Measurements from ENCODE around the gene DEGS1.

- TF ChIP-seq, protein P1, sequence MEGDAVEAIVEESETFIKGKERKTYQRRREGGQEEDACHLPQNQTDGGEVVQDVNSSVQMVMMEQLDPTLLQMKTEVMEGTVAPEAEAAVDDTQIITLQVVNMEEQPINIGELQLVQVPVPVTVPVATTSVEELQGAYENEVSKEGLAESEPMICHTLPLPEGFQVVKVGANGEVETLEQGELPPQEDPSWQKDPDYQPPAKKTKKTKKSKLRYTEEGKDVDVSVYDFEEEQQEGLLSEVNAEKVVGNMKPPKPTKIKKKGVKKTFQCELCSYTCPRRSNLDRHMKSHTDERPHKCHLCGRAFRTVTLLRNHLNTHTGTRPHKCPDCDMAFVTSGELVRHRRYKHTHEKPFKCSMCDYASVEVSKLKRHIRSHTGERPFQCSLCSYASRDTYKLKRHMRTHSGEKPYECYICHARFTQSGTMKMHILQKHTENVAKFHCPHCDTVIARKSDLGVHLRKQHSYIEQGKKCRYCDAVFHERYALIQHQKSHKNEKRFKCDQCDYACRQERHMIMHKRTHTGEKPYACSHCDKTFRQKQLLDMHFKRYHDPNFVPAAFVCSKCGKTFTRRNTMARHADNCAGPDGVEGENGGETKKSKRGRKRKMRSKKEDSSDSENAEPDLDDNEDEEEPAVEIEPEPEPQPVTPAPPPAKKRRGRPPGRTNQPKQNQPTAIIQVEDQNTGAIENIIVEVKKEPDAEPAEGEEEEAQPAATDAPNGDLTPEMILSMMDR (tag by site-specific recombination; IDR thresholded peaks at IDR 0.05), result no peak
- TF ChIP-seq ZBTB1 (tag by site-specific recombination; IDR thresholded peaks at IDR 0.05) (no peak), ZNF394 (tag by site-specific recombination; IDR thresholded peaks at IDR 0.05; ENCODE audit: borderline replicate concordance) (no peak)
- TF ChIP-seq, protein P2, sequence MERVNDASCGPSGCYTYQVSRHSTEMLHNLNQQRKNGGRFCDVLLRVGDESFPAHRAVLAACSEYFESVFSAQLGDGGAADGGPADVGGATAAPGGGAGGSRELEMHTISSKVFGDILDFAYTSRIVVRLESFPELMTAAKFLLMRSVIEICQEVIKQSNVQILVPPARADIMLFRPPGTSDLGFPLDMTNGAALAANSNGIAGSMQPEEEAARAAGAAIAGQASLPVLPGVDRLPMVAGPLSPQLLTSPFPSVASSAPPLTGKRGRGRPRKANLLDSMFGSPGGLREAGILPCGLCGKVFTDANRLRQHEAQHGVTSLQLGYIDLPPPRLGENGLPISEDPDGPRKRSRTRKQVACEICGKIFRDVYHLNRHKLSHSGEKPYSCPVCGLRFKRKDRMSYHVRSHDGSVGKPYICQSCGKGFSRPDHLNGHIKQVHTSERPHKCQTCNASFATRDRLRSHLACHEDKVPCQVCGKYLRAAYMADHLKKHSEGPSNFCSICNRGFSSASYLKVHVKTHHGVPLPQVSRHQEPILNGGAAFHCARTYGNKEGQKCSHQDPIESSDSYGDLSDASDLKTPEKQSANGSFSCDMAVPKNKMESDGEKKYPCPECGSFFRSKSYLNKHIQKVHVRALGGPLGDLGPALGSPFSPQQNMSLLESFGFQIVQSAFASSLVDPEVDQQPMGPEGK (tag by site-specific recombination; IDR thresholded peaks at IDR 0.05), result no peak
These were observed 10.8 kb upstream of the DEGS1 start for GRCh38 chr1:224172229-224172628.

Data from HEK293 (cell line).